Anterior cingulate cortex (tissue), 58 donors: ENCODE measurements around the gene CWC22.
A peak's percentile ranks its signal among the peaks of the same experiment; 100 is the strongest.

ENCODE experiments used
- DNase-seq, 58 donors: peaks; one replicate each; lab custom pipeline; 2025; lab: John Stamatoyannopoulos, UW

CWC22 gene

DNA sequence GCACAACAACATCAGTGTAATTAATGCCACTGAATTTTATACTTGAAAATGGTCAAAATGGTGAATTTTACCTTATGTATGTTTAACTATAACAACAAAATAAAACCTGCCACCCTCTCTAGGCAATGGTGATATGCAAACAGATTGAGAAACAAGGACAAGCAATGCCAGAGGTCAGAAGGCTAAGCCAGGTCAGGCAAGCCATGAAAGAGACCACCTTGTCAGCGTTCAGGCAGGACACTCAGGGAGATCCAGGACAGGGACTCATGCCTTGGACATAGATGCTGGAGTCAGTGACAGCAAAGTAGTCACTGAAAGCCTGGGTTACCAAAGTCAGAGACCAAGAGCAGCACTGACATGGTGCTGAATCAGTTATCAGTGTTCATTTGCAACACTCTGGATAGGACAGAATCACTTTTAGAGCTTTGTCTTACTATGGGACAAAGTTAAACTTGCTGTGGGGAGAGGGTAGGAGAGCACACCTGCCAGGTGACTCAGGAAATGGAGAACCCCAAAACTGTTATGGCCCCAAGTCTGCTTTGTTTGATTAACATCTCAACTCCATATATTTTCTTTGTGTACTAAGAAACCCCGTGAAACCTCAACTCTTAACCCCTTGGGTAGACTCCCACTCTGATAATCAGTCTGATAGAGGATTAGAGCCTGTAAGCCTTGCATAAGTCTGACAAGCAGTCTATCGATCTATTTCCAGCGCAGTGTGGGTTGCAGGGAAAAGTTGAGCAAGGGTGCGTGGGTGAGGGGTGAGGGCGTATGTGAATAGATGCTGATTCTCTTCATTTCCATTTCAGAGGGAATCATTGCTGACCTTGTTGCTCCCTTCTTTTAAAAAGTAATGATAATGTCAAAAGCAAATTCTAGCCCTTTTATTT is 97.0 kb downstream of the CWC22 start:
- DNase-seq, result peak in 1 of 58 donors; percentile 44

DNA sequence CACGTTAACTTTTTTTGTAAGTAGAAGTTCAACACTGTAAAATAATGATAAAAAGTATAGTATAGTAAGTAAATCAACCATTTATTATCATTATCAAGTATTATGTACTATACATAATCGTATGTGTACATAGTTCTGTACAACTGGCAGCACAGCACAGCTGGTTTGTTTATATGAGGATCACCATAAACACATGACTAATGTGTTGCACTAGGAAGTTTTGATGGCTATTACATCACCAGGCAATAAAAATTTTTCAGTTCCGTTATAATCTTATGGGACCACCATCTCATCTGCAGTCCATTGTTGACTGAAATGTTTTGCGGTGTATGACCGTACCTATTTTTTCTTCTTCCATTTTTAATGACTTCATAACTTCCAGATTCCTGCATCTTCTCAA is 106.4 kb downstream of the CWC22 start:
- no peak for DNase-seq

DNA sequence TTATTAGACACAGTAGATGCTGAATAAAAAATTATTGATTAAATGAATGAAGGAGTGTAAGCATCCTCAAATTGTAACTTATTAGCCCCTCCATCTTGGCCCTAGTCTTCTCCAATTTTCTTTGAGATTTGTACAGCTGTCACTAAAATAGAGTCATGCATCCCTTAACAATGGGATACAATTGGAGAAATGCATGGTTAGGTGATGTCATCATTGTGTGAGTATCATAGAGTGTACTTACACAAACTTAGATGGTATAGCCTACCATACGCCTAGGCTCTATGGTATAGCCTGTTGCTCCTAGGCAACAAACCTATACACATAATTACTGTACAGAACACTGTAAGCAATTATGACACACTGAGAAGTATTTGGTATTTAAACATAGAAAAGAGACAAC is 107.4 kb downstream of the CWC22 start:
- no peak for DNase-seq

DNA sequence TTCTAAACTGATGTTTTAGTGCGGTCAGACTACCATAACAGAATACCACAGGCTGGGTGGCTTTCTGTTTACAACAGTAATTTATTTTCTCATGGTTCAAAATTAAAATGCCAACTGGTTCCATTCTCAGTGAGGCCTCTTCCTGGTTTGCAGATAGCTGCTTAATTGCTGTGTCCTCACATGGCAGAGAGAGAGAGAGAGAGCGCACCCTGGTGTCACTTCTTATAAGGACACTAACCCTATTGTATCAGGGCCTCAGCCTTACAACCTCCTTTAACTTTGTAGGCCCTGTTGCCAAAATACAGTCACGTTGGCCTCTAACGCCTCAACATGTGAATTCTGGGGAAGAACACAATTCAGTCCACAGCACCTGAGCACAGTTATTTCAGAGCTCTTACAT is 108.2 kb downstream of the CWC22 start:
- DNase-seq, result no peak
